ENCODE results near the gene PTGR3. TPM values are rescaled to one million over a fixed set of nuclear protein-coding genes. Genes with fewer than 3 reads are reported as not detected.

PTGR3 gene
- total RNA-seq, 1 experiment from 2014 or later, result 9.3 TPM

DNA sequence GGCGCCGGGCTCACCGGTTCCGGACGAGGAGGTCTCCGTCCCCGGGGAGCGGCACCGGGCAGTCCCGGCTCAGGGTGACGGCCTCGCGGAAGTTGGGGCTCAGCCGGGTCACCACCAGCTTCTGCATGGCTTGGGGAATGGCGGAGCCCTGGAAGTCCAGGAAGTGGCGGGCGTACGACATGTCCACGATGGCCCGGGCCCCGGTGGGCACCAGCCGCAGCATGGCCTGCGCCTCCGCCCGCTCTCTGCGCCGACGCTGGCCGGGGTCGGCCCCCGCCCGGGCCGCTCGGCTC is 157 bp downstream of the PTGR3 start:
- TF ChIP-seq, protein P1, sequence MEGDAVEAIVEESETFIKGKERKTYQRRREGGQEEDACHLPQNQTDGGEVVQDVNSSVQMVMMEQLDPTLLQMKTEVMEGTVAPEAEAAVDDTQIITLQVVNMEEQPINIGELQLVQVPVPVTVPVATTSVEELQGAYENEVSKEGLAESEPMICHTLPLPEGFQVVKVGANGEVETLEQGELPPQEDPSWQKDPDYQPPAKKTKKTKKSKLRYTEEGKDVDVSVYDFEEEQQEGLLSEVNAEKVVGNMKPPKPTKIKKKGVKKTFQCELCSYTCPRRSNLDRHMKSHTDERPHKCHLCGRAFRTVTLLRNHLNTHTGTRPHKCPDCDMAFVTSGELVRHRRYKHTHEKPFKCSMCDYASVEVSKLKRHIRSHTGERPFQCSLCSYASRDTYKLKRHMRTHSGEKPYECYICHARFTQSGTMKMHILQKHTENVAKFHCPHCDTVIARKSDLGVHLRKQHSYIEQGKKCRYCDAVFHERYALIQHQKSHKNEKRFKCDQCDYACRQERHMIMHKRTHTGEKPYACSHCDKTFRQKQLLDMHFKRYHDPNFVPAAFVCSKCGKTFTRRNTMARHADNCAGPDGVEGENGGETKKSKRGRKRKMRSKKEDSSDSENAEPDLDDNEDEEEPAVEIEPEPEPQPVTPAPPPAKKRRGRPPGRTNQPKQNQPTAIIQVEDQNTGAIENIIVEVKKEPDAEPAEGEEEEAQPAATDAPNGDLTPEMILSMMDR (IDR thresholded peaks at IDR 0.05; ENCODE audit: insufficient read depth in 1 of 2, low read depth in 1 of 2, low read length in 1 of 2, severe bottlenecking in 1 of 2, unreplicated experiment in 1 of 2), result no peak
- peak overlapping the region; percentile 64 for H3K4me3 ChIP-seq (ENCODE audit: low read depth, low read length)
- no peaks in the 10 kb centered on the region for H3K27me3 ChIP-seq (replicated peaks; ENCODE audit: control insufficient read depth, insufficient read depth, low read length)
- no peaks in the 10 kb centered on the region; the same call in 1 of the 2 replicates for H3K4me1 ChIP-seq
- no peaks in the 10 kb centered on the region for H3K36me3 ChIP-seq (ENCODE audit: control insufficient read depth, insufficient read depth, low read length)
- POLR2A ChIA-PET, result interaction anchor here (0.6 kb wide), 1 partner anchor 462 kb away, joined by 3 read pairs; no protein-coding TSS in a partner anchor
- Mint-ChIP-seq H3K36me3 (ENCODE audit: insufficient read depth, unreplicated experiment) (peaks cover 18% of the 10 kb centered on the region), H3K27me3 (ENCODE audit: insufficient read depth, unreplicated experiment) (no peaks in the 10 kb centered on the region), H3K27ac (ENCODE audit: unreplicated experiment) (no peak overlapping the region), H3K9me3 (ENCODE audit: unreplicated experiment) (no peaks in the 10 kb centered on the region), H3K4me1 (ENCODE audit: low read depth, unreplicated experiment) (no peaks in the 10 kb centered on the region), H3K4me3 (ENCODE audit: unreplicated experiment) (peak overlapping the region; percentile 83)
- intact Hi-C loops (cut with micrococcal nuclease; ENCODE audit: unreplicated experiment), result no loop called here
- DNase-seq, result no peak
- no peaks in the 10 kb centered on the region for H3K9me3 ChIP-seq
- no TSS peak for BruUV-seq (replicated peaks)
- CTCF ChIA-PET, result no interaction called here

GRCh38 chr18:75208155-75208835 is 644 bp downstream of the PTGR3 start:
- intact Hi-C loops (cut with micrococcal nuclease; ENCODE audit: unreplicated experiment), result no loop called here
- Histone ChIP-seq H3K4me3 (ENCODE audit: low read depth, low read length) (peak overlapping the region; percentile 64), H3K9me3 (no peaks in the 10 kb centered on the region), H3K36me3 (ENCODE audit: control insufficient read depth, insufficient read depth, low read length) (no peaks in the 10 kb centered on the region), H3K4me1 (no peaks in the 10 kb centered on the region; the same call in 1 of the 2 replicates), H3K27me3 (replicated peaks; ENCODE audit: control insufficient read depth, insufficient read depth, low read length) (no peaks in the 10 kb centered on the region)
- ChIA-PET POLR2A (no interaction called here), CTCF (no interaction called here)
- peak in 1 of 2 experiments; percentile 22 for DNase-seq
- H3K36me3 Mint-ChIP-seq (ENCODE audit: insufficient read depth, unreplicated experiment), result peaks cover 18% of the 10 kb centered on the region
- TF ChIP-seq, protein P1 (IDR thresholded peaks at IDR 0.05; ENCODE audit: insufficient read depth in 1 of 2, low read depth in 1 of 2, low read length in 1 of 2, severe bottlenecking in 1 of 2, unreplicated experiment in 1 of 2), result no peak
- no peak overlapping the region for H3K27ac Mint-ChIP-seq (ENCODE audit: unreplicated experiment)
- peak overlapping the region; percentile 82 for H3K4me3 Mint-ChIP-seq (ENCODE audit: unreplicated experiment)
- BruUV-seq (replicated peaks), result no TSS peak
- H3K4me1 Mint-ChIP-seq (ENCODE audit: low read depth, unreplicated experiment), result no peaks in the 10 kb centered on the region
- H3K9me3 Mint-ChIP-seq (ENCODE audit: unreplicated experiment), result no peaks in the 10 kb centered on the region
- H3K27me3 Mint-ChIP-seq (ENCODE audit: insufficient read depth, unreplicated experiment), result no peaks in the 10 kb centered on the region

GRCh38 chr18:75207310-75208154 is 1.4 kb downstream of the PTGR3 start:
- Histone ChIP-seq H3K27me3 (replicated peaks; ENCODE audit: control insufficient read depth, insufficient read depth, low read length) (no peaks in the 10 kb centered on the region), H3K4me3 (ENCODE audit: low read depth, low read length) (peak overlapping the region; percentile 64), H3K4me1 (no peaks in the 10 kb centered on the region), H3K9me3 (no peaks in the 10 kb centered on the region), H3K36me3 (ENCODE audit: control insufficient read depth, insufficient read depth, low read length) (no peaks in the 10 kb centered on the region)
- H3K27me3 Mint-ChIP-seq (ENCODE audit: insufficient read depth, unreplicated experiment), result no peaks in the 10 kb centered on the region
- intact Hi-C loops (cut with micrococcal nuclease; ENCODE audit: unreplicated experiment), result no loop called here
- ChIA-PET POLR2A (interaction anchor here (0.6 kb wide), 1 partner anchor 55 kb away, joined by 3 read pairs; no protein-coding TSS in a partner anchor), CTCF (no interaction called here)
- peak overlapping the region; percentile 82 for H3K4me3 Mint-ChIP-seq (ENCODE audit: unreplicated experiment)
- no peak for DNase-seq
- TF ChIP-seq, protein P1 (IDR thresholded peaks at IDR 0.05; ENCODE audit: insufficient read depth in 1 of 2, low read depth in 1 of 2, low read length in 1 of 2, severe bottlenecking in 1 of 2, unreplicated experiment in 1 of 2), result no peak
- no peak overlapping the region for H3K27ac Mint-ChIP-seq (ENCODE audit: unreplicated experiment)
- no peaks in the 10 kb centered on the region for H3K9me3 Mint-ChIP-seq (ENCODE audit: unreplicated experiment)
- peaks cover 16% of the 10 kb centered on the region for H3K36me3 Mint-ChIP-seq (ENCODE audit: insufficient read depth, unreplicated experiment)
- BruUV-seq (replicated peaks), result TSS peak; percentile 41
- no peaks in the 10 kb centered on the region for H3K4me1 Mint-ChIP-seq (ENCODE audit: low read depth, unreplicated experiment)
